BLaER1 treated with 17β-estradiol and CSF1 and Interleukin-3, amounts not matched to agents 10 nM and 100 nM (cell line): ENCODE data around the gene DPP6.

Experiments used
- H3K27ac ChIP-seq, 11 experiments: shearing (Covaris generic); formaldehyde crosslinking; 2 replicates each; pipeline ENCODE4 v1.8.1; 2022
- H3K27me3 ChIP-seq, 11 experiments: shearing (Covaris generic); formaldehyde crosslinking; 2 replicates each; pipeline ENCODE4 v1.8.1; 2022
- H3K36me3 ChIP-seq, 11 experiments: shearing (Covaris generic); formaldehyde crosslinking; 2 replicates each; pipeline ENCODE4 v1.8.1; 2022
- H3K4me1 ChIP-seq, 10 experiments: shearing (Covaris generic); formaldehyde crosslinking; 2 replicates each; pipeline ENCODE4 v1.8.1; 2022
- H3K4me2 ChIP-seq, 11 experiments: shearing (Covaris generic); formaldehyde crosslinking; 2 replicates each; pipeline ENCODE4 v1.8.1; 2022
- H3K4me3 ChIP-seq, 10 experiments: shearing (Covaris generic); formaldehyde crosslinking; 2 replicates each; pipeline ENCODE4 v1.8.1; 2022
- H3K9ac ChIP-seq, 11 experiments: shearing (Covaris generic); formaldehyde crosslinking; 2 replicates each; pipeline ENCODE4 v1.8.1; 2022
- H3K9me3 ChIP-seq, 11 experiments: shearing (Covaris generic); formaldehyde crosslinking; replicated peaks in 1 of 11; 2 replicates each; pipeline ENCODE4 v1.8.1; 2022
- H4K20me1 ChIP-seq, 11 experiments: shearing (Covaris generic); formaldehyde crosslinking; 2 replicates each; pipeline ENCODE4 v1.8.1; 2022
- Cebpa-rat ChIP-seq, 11 experiments: shearing (Covaris generic); IDR thresholded peaks; 2 replicates each; pipeline ENCODE4 v1.8.1; 2022

Gene DPP6

GRCh38 chr7:154584352-154585252 is 532.4 kb downstream of the DPP6 start:
- Histone ChIP-seq H3K27me3 (no peaks in the 10 kb centered on the region), H3K9ac (no peak overlapping the region)
- TF ChIP-seq Cebpa-rat (IDR thresholded peaks at IDR 0.05), result no peak

DNA sequence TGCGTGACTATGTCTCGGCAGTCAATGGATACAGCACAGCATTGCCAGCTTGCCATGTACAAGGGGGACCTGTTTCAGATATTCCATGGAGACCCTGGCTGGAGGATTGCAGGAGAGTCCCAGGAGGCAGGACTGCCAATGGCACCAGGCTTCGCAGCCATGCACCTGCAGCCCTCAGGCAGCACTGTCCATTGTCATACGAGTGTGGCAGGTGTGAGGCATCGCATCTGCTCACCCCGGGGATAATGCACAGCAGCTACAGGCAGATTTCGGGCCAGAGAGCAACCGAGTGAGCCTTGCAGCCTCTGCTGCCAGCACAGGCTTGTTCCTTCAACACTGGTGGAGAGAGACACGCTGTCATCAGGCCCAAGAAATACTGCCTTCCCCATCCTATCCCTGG is 535.6 kb downstream of the DPP6 start:
- Histone ChIP-seq H3K27me3 (no peaks in the 10 kb centered on the region), H3K4me1 (no peaks in the 10 kb centered on the region), H3K36me3 (no peaks in the 10 kb centered on the region), H3K4me2 (no peak overlapping the region), H4K20me1 (no peaks in the 10 kb centered on the region), H3K27ac (no peak overlapping the region), H3K9me3 (no peaks in the 10 kb centered on the region), H3K9ac (no peak overlapping the region), H3K4me3 (no peak overlapping the region)
- TF ChIP-seq Cebpa-rat (IDR thresholded peaks at IDR 0.05), result no peak

More at GRCh38 chr7:154584352-154585252, 532.4 kb downstream of the DPP6 start:
- Histone ChIP-seq H3K4me2 (no peak overlapping the region), H4K20me1 (no peaks in the 10 kb centered on the region), H3K36me3 (no peaks in the 10 kb centered on the region), H3K9me3 (no peaks in the 10 kb centered on the region), H3K27ac (no peak overlapping the region), H3K4me3 (no peak overlapping the region), H3K4me1 (no peaks in the 10 kb centered on the region)

DNA sequence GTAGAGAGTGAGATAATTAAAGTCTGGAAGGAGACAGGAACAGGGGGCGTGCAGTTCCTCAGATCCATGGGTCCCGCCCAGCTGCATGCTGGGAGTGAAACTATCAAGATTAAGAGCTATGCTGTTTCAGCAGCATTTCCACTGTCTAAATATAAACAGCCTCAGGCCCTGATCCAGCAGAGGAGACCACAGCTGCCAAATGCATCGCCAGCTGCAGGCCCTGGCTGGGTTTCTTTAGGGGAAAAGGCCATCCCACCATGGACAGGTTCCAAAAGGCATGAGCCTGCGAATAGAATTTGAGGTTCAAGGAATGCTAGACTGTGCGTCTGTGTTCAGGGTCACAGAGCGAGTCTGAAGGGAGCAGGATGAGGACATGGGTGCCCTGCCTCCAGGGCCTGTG is 539.3 kb downstream of the DPP6 start:
- Histone ChIP-seq H3K27ac (no peak overlapping the region), H3K4me2 (no peak overlapping the region), H3K4me3 (no peak overlapping the region), H3K27me3 (no peaks in the 10 kb centered on the region), H4K20me1 (no peaks in the 10 kb centered on the region), H3K9ac (no peak overlapping the region), H3K36me3 (no peaks in the 10 kb centered on the region), H3K9me3 (no peaks in the 10 kb centered on the region), H3K4me1 (peaks cover 0 to 7% (median 0%) of the 10 kb centered on the region in 10 experiments; a peak in 2 of 20 replicates)
- TF ChIP-seq Cebpa-rat (IDR thresholded peaks at IDR 0.05), result no peak

DNA sequence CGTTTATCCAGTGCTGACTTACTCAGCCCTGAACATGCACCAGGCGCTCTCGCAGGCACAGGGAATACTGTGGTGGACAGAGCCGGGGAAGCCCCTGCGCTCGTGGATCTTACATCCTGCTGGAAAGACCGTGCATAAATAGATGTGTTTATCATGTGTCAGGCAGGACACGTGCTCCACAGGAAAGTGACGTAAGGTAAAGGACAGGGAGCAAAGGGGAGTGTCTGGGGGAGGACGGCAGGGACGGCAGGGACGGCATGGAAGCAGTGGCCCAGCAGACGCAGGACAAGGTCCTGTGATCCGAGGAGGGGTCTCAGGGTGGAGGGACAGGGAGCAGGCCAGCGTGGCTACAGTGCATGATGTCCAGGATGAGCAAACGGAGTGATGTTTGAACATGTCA is 540.2 kb downstream of the DPP6 start:
- H3K4me3 ChIP-seq, result no peak overlapping the region

DNA sequence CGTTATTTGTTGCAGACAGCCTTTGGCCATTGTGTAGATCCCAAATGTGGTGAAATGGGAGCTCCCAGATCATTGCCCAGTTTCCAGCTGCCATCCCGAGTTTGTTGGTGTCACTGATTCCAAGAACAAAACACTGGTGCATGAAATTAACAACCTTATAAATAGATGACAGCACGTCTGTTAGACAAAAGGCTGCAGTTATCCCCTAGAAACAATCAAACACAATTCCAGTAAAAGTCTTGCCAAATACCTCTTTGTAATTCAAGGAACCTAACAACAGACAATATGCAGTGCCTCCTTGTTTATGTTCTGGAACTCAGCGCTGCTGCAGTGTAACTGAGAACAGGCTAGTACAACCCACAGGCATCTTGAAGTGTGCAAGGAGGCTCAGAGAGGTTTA is 546.2 kb downstream of the DPP6 start:
- Histone ChIP-seq H3K9ac (no peak overlapping the region), H3K36me3 (no peaks in the 10 kb centered on the region), H3K4me3 (no peak overlapping the region), H3K27ac (no peak overlapping the region), H3K4me1 (peaks cover 0 to 7% (median 0%) of the 10 kb centered on the region in 10 experiments; a peak in 2 of 20 replicates), H3K9me3 (no peaks in the 10 kb centered on the region), H3K27me3 (no peaks in the 10 kb centered on the region), H3K4me2 (no peak overlapping the region), H4K20me1 (no peaks in the 10 kb centered on the region)
- TF ChIP-seq Cebpa-rat (IDR thresholded peaks at IDR 0.05), result no peak

More for the DNA sequence above, 540.2 kb downstream of the DPP6 start:
- Histone ChIP-seq H3K4me1 (peaks cover 0 to 7% (median 0%) of the 10 kb centered on the region in 10 experiments; a peak in 2 of 20 replicates), H3K27ac (no peak overlapping the region), H3K27me3 (no peaks in the 10 kb centered on the region), H4K20me1 (no peaks in the 10 kb centered on the region), H3K9ac (no peak overlapping the region), H3K9me3 (no peaks in the 10 kb centered on the region), H3K36me3 (no peaks in the 10 kb centered on the region), H3K4me2 (no peak overlapping the region)
- TF ChIP-seq Cebpa-rat (IDR thresholded peaks at IDR 0.05), result no peak

DNA sequence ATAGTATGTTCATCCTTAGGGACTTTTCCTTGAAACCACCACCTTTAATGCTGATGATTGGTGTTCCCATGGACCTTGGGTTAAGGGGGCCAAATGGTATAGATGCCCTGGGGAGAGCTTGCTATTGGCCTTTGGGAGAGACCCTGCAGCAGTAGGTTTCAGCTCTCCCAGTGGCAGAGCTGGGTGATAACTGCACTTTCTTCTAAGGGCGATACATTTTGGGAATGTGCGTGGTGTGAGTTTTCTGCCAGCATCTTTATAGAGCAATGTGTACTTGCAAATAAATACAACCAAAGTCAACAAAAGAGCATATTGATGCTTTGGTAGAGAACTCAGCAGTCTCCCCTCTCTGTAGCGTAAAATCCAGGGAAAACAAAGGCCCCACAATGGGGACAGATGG is 546.7 kb downstream of the DPP6 start:
- Histone ChIP-seq H3K4me1 (peaks cover 0 to 7% (median 0%) of the 10 kb centered on the region in 10 experiments; a peak in 2 of 20 replicates), H3K4me3 (no peak overlapping the region), H3K27ac (no peak overlapping the region), H3K9ac (no peak overlapping the region), H3K4me2 (no peak overlapping the region), H3K9me3 (no peaks in the 10 kb centered on the region), H4K20me1 (no peaks in the 10 kb centered on the region), H3K27me3 (no peaks in the 10 kb centered on the region), H3K36me3 (no peaks in the 10 kb centered on the region)
- no peak for TF ChIP-seq Cebpa-rat (IDR thresholded peaks at IDR 0.05)

DNA sequence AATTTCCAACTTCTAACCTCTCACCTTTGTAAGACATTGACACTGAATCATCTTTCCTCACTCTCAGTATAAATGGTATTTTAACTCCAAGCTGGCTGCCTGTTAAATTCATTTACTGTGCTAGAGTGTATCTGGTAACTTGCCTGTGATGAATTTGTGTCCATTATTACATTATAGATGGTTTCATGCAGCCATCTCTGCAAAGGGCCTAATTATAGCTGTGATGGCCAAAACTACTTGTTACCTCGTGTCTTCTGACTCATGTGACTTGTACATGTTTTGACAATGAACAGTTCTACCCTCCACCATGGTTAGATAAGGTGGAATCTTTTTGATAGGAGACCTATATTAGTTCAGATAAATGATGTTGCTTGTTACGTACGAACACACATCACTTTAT is 558.7 kb downstream of the DPP6 start:
- Histone ChIP-seq H3K27me3 (no peaks in the 10 kb centered on the region), H3K4me2 (no peak overlapping the region), H3K4me3 (no peak overlapping the region), H4K20me1 (no peaks in the 10 kb centered on the region; a peak in 1 of 22 replicates), H3K36me3 (no peaks in the 10 kb centered on the region), H3K9ac (no peak overlapping the region), H3K9me3 (no peaks in the 10 kb centered on the region), H3K4me1 (no peaks in the 10 kb centered on the region), H3K27ac (no peak overlapping the region)
- no peak for TF ChIP-seq Cebpa-rat (IDR thresholded peaks at IDR 0.05)

DNA sequence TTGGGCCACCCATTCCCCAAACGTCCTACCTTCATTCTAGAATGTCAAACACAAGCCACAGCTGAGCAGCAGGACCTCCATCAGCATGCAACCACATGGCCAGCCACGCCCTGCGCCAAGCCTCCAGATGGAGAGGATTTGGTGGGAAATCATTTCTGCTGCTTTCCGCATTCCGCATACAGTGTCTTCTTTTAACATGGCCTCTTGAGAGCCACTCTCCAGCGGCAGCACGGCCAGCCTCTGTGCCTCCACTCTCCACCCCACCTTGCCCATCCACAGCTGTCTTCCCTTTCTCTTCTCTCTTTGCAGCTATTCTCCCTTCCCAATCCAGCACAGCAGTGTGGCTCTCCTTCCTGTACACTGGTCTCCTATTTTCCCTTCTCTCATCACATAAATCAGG is 561.6 kb downstream of the DPP6 start:
- Histone ChIP-seq H3K9ac (no peak overlapping the region), H4K20me1 (no peaks in the 10 kb centered on the region; a peak in 1 of 22 replicates), H3K9me3 (no peaks in the 10 kb centered on the region), H3K4me3 (no peak overlapping the region), H3K27me3 (no peaks in the 10 kb centered on the region), H3K27ac (no peak overlapping the region), H3K4me2 (no peak overlapping the region), H3K4me1 (no peaks in the 10 kb centered on the region), H3K36me3 (no peaks in the 10 kb centered on the region)
- TF ChIP-seq Cebpa-rat (IDR thresholded peaks at IDR 0.05), result no peak

DNA sequence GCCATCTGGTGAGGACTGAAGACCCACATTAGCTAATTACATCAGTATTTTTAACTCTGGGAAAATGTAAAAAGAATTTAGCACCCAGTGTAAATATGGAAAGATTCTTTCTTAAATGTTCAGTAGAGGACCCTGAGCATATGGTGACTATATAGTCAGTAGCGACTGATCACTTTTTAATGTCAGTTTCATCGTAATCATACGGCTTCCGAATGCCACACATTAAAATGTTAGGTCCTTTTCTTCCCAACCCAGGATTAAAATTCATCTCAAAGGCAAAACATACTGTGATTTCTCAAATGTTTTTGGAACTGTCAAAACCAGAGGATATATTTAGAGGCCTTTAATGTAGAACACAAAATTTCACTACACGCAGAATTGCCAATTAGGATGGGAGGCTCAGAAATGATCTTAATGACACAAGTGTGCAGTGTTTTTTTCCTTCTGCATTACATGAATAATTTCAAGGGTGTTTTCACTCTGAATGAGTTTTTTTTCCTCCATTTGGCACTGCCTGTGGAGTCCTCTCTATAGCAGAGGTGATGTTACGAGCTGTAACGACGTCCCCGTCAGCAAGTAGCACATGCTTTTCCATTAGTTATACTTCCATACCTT is 568.0 kb downstream of the DPP6 start:
- Histone ChIP-seq H3K9ac (no peak overlapping the region), H3K9me3 (no peaks in the 10 kb centered on the region), H3K4me1 (no peaks in the 10 kb centered on the region), H4K20me1 (no peaks in the 10 kb centered on the region), H3K27me3 (no peaks in the 10 kb centered on the region), H3K36me3 (no peaks in the 10 kb centered on the region), H3K4me2 (no peak overlapping the region), H3K4me3 (no peak overlapping the region), H3K27ac (no peak overlapping the region)
- TF ChIP-seq Cebpa-rat (IDR thresholded peaks at IDR 0.05), result no peak

GRCh38 chr7:154623399-154623798 is 571.2 kb downstream of the DPP6 start:
- Histone ChIP-seq H3K27ac (no peak overlapping the region), H3K4me1 (no peaks in the 10 kb centered on the region), H3K27me3 (no peaks in the 10 kb centered on the region), H3K36me3 (no peaks in the 10 kb centered on the region), H3K4me2 (no peak overlapping the region), H4K20me1 (no peaks in the 10 kb centered on the region), H3K4me3 (no peak overlapping the region), H3K9me3 (no peaks in the 10 kb centered on the region), H3K9ac (no peak overlapping the region)
- TF ChIP-seq Cebpa-rat (IDR thresholded peaks at IDR 0.05), result no peak
